ENCODE results near the gene PRKCSH. TPM values are rescaled to one million over a fixed set of nuclear protein-coding genes. Genes with fewer than 3 reads are reported as not detected.
"Not testable (repeated sequence)": the region's sequence is repeated elsewhere in the genome, so short reads cannot be mapped to it uniquely, and the experiment has no call there.

PRKCSH gene
- total RNA-seq, 1 experiment from 2014 or later, result 257 TPM

- ChIA-PET CTCF (interaction anchor here (0.6 kb wide), 3 partner anchors 299 to 1301 kb away, joined by 3 to 4 read pairs (median 4); no protein-coding TSS in a partner anchor), POLR2A (no interaction called here)
- intact Hi-C loops (cut with micrococcal nuclease), result no loop called here
- DNase-seq (ENCODE audit: unreplicated experiment), result no peak
- no peak overlapping the region for H3K4me3 Mint-ChIP-seq (ENCODE audit: unreplicated experiment)
- no peaks in the 10 kb centered on the region for H3K4me1 Mint-ChIP-seq (ENCODE audit: insufficient read depth, unreplicated experiment)
- no peak overlapping the region for H3K27ac Mint-ChIP-seq (ENCODE audit: low read depth, unreplicated experiment)
- BruUV-seq (replicated peaks), result no TSS peak
- no peaks in the 10 kb centered on the region for H3K27me3 Mint-ChIP-seq (ENCODE audit: insufficient read depth, unreplicated experiment)
- TF ChIP-seq CTCF (IDR thresholded peaks at IDR 0.05; ENCODE audit: unreplicated experiment), result no peak
- H3K36me3 Mint-ChIP-seq (ENCODE audit: insufficient read depth, unreplicated experiment), result no peaks in the 10 kb centered on the region
- no peaks in the 10 kb centered on the region for H3K9me3 Mint-ChIP-seq (ENCODE audit: unreplicated experiment)
Observed at GRCh38 chr19:11401808-11402543, 33.5 kb upstream of the PRKCSH start.

GRCh38 chr19:11404588-11405222 lies 30.7 kb upstream of the PRKCSH start:
- H3K36me3 Mint-ChIP-seq (ENCODE audit: insufficient read depth, unreplicated experiment), result no peaks in the 10 kb centered on the region
- H3K4me1 Mint-ChIP-seq (ENCODE audit: insufficient read depth, unreplicated experiment), result no peaks in the 10 kb centered on the region
- BruUV-seq (replicated peaks), result no TSS peak
- H3K27me3 Mint-ChIP-seq (ENCODE audit: insufficient read depth, unreplicated experiment), result no peaks in the 10 kb centered on the region
- H3K4me3 Mint-ChIP-seq (ENCODE audit: unreplicated experiment), result no peak overlapping the region
- TF ChIP-seq CTCF (IDR thresholded peaks at IDR 0.05; ENCODE audit: unreplicated experiment), result no peak
- ChIA-PET CTCF (interaction anchor here (1.0 kb wide), 1 partner anchor 22 kb away, joined by 3 read pairs; no protein-coding TSS in a partner anchor), POLR2A (no interaction called here)
- intact Hi-C loops (cut with micrococcal nuclease), result no loop called here
- no peak for DNase-seq (ENCODE audit: unreplicated experiment)
- H3K27ac Mint-ChIP-seq (ENCODE audit: low read depth, unreplicated experiment), result no peak overlapping the region
- H3K9me3 Mint-ChIP-seq (ENCODE audit: unreplicated experiment), result no peaks in the 10 kb centered on the region

DNA sequence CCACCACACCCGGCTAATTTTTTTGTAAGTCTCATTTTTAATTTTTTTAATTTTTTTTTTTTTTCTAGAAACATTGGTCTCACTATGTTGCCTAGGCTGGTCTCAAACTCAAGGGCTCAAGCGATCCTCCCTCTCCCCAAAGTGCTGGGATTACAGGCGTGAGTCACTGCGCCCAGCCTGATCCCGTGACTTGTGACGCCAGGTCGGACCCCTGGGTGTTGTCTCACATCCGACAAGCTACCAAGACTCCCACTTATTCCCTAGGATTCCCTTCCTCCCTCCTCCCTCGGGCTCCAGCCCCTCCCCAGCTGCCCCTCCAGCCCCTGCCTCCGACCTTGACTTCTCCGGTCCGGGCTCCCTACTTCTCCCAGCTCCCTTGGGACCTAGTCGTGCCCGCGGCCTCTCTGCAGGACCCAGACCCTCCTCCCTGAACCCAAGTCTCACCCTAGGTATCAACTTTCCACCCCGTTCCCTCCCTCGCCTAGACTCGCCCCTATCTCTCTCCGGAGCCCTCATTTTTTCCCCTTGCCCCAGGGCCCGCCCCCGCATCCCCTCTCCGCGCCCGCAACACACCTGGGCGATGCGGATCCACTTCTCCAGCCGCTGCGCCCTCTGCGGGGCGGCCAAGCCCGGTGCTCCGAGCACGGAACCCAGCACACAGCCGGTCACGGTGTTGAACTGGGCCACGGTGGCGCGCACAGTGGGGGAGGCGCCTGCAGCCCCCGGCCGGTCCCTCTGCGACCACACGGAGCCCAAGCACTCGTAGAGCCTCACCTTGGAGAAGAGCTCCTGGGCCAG lies 29.4 kb upstream of the PRKCSH start:
- no peak overlapping the region for H3K27ac Mint-ChIP-seq (ENCODE audit: low read depth, unreplicated experiment)
- no TSS peak for BruUV-seq (replicated peaks)
- H3K36me3 Mint-ChIP-seq (ENCODE audit: insufficient read depth, unreplicated experiment), result no peaks in the 10 kb centered on the region
- H3K4me1 Mint-ChIP-seq (ENCODE audit: insufficient read depth, unreplicated experiment), result no peaks in the 10 kb centered on the region
- CTCF ChIA-PET, result interaction anchor here (0.5 to 1.6 kb wide), 8 partner anchors 12 to 162 kb away, joined by 3 to 13 read pairs (median 4); partner anchors contain the start of gene TSPAN16
- no peaks in the 10 kb centered on the region for H3K9me3 Mint-ChIP-seq (ENCODE audit: unreplicated experiment)
- DNase-seq (ENCODE audit: unreplicated experiment), result peak; percentile 49
- H3K4me3 Mint-ChIP-seq (ENCODE audit: unreplicated experiment), result peak overlapping the region; percentile 41
- intact Hi-C loops (cut with micrococcal nuclease), result no loop called here
- peak; percentile 40 for TF ChIP-seq CTCF (IDR thresholded peaks at IDR 0.05; ENCODE audit: unreplicated experiment)
- no peaks in the 10 kb centered on the region for H3K27me3 Mint-ChIP-seq (ENCODE audit: insufficient read depth, unreplicated experiment)
- POLR2A ChIA-PET, result interaction anchor here (0.6 to 0.9 kb wide), 3 partner anchors 24 to 578 kb away, joined by 3 read pairs; partner anchors contain the start of gene PRKCSH

- H3K36me3 Mint-ChIP-seq (ENCODE audit: insufficient read depth, unreplicated experiment); H3K27me3 Mint-ChIP-seq (ENCODE audit: insufficient read depth, unreplicated experiment); H3K9me3 Mint-ChIP-seq (ENCODE audit: unreplicated experiment); H3K27ac Mint-ChIP-seq (ENCODE audit: low read depth, unreplicated experiment); intact Hi-C loops (cut with micrococcal nuclease); H3K4me1 Mint-ChIP-seq (ENCODE audit: insufficient read depth, unreplicated experiment); H3K4me3 Mint-ChIP-seq (ENCODE audit: unreplicated experiment); BruUV-seq (replicated peaks): not testable (repeated sequence)
- DNase-seq (ENCODE audit: unreplicated experiment), result peak; percentile 32
- ChIA-PET CTCF (interaction anchor here (0.6 to 1.6 kb wide), 7 partner anchors 10 to 125 kb away, joined by 3 to 13 read pairs (median 3); partner anchors contain the start of gene RGL3), POLR2A (interaction anchor here (0.8 to 0.9 kb wide), 2 partner anchors 25 to 29 kb away, joined by 3 read pairs; partner anchors contain the start of gene PRKCSH)
Observed at GRCh38 chr19:11406703-11407236, 28.7 kb upstream of the PRKCSH start.

Measured in MCF 10A (cell line).